GM18502 (cell line): ENCODE data around the gene FCGBP.
"Not testable (repeated sequence)": the region's sequence is repeated elsewhere in the genome, so short reads cannot be mapped to it uniquely, and the experiment has no call there.

ENCODE experiments used
- ATAC-seq: cut with Tn5 transposase; IDR thresholded peaks from one replicate; pipeline ENCODE4 v1.9.1; 2021; ENCODE audit warnings: mild to moderate bottlenecking; ENCODE audit not compliant: unreplicated experiment, poor library complexity

Gene FCGBP

GRCh38 chr19:39923862-39924261 is 10.6 kb downstream of the FCGBP start:
- ATAC-seq = no peak

DNA sequence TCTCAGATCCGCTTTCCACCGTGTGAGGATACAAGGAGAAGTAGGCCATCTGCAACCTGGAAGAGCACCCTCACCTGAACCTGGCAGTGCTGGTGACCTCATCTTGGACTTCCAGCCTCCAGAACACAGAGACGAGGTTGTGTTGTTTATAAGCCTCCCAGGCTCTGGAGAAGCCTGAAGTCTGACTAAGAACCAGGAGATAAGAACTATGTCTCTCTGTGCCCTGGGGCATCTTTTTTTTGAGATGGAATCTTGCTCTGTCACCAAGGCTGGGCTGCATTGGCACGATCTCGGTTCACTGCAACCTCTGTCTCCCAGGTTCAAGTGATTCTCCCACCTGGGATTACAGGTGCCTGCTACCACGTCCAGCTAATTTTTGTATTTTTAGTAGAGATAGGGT is 14.5 kb downstream of the FCGBP start:
- ATAC-seq = no peak

DNA sequence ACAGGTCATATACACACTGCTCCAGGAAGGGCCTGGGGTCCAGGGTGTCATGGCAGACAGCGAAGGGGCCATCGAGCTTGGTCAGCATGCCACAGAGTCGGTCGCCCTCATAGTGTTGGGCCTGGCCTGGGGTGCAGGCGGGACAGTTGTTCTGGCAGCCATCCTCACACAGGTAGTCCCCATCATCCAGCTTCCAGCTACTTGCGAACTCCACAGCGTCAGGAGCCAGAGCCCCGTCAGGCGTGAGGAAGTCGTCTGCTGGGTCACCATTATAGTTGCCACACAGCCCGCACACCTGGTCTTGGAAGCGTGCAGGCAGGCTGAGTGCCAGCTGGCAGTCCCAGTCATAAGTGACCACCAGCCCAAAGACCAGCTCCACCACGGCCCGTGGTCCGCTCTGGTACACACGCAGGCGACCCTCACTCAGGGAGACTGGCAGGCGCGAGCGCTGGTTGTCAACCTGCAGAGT is 16.2 kb downstream of the FCGBP start:
- no peak for ATAC-seq

- no peak for ATAC-seq
Measured at GRCh38 chr19:39917561-39918182, 16.8 kb downstream of the FCGBP start.

GRCh38 chr19:39916851-39917396 is 17.5 kb downstream of the FCGBP start:
- no peak for ATAC-seq

DNA sequence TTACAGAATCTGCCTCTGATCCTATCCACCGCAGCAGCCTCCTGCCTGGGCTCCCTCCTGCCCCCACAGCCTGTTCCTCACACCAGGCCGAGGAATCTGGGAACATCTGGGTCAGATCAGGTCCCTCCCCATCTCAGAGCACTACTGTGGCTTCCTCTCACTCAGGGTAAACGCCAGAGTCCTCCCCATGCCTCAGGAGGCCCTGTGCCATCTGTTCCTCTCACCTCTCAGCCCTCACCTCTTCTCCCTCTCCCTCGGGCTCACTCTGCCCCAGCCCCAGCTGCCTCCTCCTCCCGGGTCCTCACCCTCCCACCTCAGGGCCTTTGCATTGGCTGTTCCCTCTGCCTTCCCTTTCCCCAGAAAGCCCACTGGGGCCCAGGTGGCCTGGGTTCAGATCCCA is 18.2 kb downstream of the FCGBP start:
- ATAC-seq = no peak

GRCh38 chr19:39915848-39916215 is 18.6 kb downstream of the FCGBP start:
- ATAC-seq = no peak

GRCh38 chr19:39915101-39915847 is 19.2 kb downstream of the FCGBP start:
- no peak for ATAC-seq

DNA sequence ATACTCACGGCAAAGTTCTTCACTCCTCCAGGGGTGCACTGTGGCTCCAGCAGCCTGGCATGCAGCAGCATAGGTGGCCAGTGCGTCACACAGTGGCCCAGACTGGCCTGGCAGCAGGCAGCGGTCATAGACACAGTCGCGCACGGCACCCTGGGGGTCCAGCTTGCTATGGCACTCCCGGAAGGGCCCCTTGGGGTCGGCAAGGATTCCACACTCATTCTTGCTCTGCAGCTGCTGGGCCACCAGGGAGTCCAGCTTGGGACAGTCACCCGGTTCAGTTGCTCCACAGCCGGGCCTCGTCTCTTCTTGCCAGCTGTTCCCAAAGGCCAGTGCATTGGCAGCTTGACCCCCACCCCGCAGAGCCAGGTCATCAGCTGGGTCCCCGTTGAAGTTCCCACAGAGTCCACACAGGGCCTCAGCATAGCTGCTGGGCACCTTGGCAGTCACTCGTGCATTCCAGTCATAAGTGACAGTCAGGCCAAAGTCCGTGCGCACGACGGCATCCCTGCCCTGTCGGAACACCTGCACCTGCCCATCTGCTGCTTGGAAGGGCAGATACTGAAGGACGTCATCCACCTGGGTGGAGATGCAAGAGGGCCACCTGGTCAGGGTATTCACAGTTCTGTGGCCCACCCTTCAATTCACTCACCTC is 20.6 kb downstream of the FCGBP start:
- no peak for ATAC-seq

DNA sequence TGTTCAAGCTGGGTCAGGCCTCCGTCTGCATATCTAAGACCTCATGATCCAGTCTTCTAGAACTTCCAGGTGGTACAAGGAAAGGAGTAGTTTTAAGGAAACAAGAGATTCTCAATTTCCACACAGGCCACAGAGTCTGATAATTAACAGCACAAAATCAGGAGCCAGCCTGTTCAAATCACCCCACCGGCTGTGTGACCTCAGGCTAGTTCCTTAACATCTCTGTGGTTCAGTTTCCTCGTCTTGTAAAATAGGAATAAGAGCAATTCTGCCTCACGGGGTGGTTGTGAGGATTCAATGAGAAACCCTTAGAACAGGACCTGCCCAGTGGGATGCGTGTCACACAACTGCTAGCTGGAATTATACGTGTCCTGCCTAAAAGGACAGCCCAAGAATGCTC is 25.6 kb downstream of the FCGBP start:
- ATAC-seq = no peak

DNA sequence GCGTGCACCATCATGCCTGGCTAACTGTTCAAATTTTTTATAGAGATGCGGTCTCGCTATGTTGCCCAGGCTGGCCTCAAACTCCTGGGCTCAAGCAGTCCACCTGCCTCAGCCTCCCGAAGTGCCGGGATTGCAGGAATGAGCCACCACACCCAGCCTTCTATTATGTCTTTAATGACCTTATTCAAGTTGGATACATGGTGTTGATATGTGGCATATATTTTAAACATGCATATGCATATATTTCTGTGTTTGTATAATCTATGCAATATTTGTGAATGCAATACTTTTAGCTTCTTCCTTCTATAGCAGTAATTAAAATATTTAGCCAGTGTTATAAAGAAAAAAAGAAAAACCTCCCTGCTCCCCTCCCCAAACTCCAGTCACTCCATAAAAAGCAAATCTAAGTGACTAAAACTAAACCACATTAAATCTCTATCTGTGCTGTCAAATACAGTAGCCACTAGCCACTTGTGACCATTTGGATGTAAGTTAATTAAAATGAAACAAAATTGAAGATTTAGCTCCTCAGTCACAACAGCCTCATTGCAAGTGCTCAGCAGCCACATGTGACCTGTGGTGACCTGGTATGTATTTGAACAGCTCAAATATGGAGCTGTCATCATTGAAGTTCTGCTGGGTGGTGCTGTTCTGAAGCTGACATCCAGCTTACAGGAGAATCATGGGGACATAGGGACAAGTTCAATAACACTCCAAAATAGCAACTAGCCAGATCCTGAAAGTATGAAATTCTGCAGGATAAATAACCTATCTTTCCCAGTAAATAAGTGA is 27.4 kb downstream of the FCGBP start:
- no peak for ATAC-seq

DNA sequence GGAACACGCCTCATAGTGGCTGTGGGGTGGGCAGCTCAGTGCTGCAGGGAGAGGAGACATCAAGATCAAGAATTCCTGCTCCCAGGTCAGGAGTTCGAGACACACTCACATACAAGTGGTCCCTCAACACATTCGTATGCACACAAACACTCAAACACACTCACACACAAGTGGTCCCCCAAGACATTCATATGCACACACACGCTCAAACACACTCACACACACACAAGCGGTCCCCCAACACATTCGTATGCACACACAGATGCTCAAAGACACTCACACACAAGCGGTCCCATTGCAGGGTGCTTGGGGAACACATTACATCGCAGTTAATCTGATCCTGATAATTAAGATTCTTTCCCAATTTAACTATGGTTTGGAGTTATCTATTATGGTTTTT is 28.2 kb downstream of the FCGBP start:
- no peak for ATAC-seq

DNA sequence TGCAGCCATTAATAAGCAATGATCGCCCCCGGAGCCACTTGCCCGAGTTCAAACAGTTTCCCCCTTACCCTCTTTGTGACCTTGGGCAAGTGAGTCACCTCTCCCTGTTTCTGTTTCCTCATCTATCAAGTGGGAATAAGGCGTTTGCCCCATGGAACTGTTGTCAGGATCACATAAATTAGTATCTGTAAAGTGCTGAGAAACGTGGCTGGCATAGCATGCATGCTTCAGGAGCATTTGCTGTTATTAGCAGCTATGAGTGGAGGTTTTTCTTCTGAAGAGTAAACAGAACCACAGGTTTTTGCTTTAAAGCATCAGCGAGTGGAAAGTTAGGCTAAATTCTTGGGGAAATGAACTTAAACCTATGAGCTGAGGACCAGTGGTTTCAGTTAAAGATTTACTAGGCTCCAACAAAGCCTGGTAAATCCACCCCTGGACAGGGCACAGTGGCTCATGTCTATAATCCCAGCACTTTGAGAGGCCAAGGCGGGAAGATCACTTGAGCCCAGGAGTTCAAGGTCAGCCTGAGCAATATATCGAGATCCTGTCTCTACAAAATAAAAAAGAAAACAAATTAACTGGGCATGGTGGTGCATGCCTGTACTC is 30.8 kb downstream of the FCGBP start:
- ATAC-seq = not testable (repeated sequence)

DNA sequence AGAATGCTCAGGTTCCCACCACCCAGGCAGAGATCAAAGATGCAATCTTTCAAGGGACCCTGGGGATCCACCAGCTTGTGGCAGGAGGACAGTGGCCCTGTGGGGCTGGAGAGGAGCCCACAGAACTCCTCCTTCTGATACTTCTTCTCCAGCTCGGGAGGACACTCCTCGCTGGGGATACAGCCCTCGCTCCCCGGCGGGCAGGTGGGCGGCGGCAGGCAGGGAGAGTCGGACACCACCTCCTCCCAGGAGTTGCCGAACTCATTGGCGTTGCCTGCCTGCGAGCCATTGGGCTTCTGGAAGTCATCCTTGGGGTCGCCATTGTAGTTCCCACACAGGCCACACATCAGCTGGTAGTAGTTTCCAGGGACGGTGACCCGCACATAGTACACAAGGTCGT is 32.1 kb downstream of the FCGBP start:
- ATAC-seq = not testable (repeated sequence)

DNA sequence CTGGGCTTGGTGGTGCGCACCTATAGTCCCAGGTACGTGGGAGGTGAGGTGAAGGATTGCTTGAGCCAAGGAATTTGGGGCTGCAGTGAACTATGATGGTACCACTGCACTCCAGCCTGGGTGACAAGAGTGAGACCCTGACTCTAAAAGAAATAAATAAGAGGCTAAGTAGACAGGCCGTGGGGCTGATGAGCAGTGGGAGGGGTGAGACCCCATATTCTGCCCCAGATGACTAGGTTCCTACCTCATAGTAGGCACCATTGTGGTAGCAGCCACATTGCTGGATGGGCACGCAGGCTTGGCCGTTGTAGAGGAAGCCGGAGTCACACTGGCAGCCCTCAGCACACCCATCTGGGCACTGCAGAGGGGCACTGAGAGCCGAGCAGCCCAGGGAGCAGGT is 32.8 kb downstream of the FCGBP start:
- not testable (repeated sequence) for ATAC-seq

GRCh38 chr19:39898858-39899257 is 35.6 kb downstream of the FCGBP start:
- ATAC-seq = not testable (repeated sequence)

DNA sequence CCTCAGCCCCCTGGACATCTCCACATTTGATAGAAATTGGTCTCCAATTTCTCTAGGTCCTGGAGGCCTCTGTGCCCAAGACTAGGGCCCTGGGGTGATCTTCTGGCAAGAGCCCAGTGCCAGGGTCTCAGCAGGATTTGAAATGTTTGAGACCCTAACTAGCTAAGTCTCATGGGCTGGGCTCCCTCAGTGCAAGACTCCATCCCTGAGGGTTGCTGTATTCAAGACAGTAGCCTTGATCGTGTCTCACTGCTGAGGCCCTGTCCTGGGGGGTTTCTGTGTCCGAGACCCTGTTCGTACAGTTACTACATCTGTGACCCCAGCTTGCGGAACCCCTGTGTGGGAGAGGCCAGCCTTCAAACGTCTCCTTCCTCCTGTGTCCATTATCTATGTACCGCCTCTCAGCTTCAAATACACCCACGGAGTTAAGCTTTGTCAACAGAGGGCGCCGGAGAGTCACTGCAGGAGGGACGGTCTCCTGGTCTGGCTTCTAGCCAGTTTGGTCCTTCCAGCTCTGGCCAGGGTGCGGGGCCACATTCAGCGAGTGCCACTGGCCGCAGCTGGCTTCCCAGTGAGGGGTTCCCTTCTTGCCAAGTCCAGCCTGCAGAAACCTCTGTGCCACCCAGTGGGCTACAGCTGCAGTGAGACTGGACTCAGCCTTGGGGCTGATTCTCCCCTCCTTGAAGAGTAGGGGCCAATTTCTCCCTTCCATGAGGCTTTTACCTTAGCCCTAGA is 36.8 kb downstream of the FCGBP start:
- not testable (repeated sequence) for ATAC-seq

DNA sequence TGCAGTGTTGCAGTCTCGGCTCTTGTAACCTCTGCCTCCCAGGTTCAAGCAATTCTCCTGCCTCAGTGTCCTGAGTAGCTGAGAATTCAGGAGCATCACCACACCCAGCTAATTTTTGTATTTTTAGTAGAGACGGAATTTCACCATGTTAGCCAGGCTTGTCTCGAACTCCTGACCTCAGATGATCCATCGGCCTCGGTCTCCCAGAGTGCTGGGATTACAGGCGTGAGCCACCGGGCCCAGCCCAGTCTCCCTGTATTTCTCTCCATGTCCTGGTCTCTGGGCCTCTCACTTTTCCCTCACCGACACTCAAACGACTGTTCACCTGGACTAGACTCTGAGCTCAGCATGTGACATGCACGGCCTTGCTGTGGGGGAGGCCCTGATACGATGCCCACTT is 39.3 kb downstream of the FCGBP start:
- ATAC-seq = not testable (repeated sequence)

DNA sequence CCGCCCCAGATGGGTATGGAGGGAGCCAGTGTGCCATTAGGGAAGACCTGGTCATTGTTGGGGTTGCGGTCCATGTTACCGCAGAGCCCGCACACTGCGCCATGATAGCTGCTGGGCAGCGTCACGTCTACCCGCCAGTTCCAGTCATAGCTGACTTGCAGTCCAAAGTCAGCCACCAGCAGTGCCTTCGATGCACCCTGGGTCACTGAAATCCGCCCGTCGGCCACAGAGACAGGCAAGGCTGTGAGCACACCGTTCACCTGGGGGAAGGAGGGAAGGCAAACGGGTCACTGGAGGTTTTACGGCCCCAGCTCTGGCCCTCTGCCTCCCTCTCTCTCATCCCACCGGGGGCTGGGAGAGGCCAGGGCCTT is 40.2 kb downstream of the FCGBP start:
- ATAC-seq = not testable (repeated sequence)
